OCI-M2 (cell line): Measurements from ENCODE around the gene NR1I2.

Experiments used
- DNase-seq: peaks from one replicate; lab custom pipeline; 2025; ENCODE audit not compliant: unreplicated experiment; lab: John Stamatoyannopoulos, UW

NR1I2 gene

GRCh38 chr3:119781330-119782198 is at the start of gene NR1I2:
NR1I2 (plus strand) TSS chr3:119782101.
- no peak for DNase-seq

DNA sequence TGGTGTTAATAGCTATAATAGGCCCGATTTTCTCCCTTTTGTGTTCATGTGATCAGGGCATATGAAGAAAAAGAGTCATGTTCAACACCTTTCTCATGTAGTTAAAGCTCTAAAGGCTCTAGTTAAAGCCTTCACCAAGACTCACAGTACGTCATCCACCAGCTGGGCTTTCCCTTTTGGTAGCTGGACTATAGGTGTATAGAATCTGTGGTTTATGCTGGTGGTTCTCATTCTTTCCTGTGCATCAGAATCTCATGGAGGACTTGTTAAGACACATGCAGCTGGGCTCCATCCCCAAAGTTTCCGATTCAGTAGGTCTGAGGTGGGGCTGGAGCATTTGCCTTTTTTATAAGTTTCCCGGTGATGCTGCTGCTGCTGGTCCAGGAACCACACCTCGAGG is 48.1 kb upstream of the NR1I2 start:
- no peak for DNase-seq

GRCh38 chr3:119738741-119739140 is 43.2 kb upstream of the NR1I2 start:
- DNase-seq, result no peak

- no peak for DNase-seq
Observed at GRCh38 chr3:119741657-119742590, 40.0 kb upstream of the NR1I2 start.

GRCh38 chr3:119743921-119744320 is 38.0 kb upstream of the NR1I2 start:
- DNase-seq, result no peak

GRCh38 chr3:119745942-119746341 is 36.0 kb upstream of the NR1I2 start:
- no peak for DNase-seq

DNA sequence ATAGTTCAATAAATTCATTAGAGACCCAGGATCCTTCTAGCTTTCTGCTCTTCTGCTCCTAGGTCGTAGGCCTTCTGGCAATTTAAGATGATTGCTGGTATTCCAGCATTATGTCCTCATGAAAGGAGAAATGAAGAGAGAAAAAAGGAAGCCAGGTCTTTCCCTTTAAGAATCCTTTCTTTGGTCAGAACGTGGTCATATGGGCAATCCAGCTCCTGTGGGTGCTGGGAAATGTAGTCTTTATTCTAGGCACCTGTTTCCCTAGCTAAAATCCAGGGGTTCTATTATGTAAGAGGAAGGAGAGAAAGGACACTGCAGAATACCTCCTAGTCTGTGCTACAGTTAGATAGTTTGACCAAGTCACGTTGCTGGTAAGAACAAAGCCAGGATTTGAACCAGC is 35.5 kb upstream of the NR1I2 start:
- no peak for DNase-seq

GRCh38 chr3:119747357-119747756 is 34.5 kb upstream of the NR1I2 start:
- no peak for DNase-seq

DNA sequence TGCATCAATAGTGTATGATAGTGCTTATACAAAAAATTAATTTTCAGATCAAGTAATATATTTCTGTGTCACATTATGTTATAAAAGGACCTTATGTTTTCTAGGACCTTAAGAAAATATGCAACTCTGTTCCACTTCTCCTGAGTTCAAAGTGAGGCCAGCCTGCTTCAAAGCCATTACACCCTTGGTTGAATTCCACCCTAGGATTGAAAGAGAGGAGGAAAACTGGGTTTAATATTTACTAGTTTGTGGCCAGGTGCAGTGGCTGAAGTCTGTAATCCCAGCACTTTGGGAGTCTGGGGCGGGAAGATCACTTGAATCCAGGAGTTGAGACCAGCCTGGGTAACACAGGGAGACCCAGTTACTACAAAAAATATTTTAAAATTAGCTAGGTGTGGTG is 32.9 kb upstream of the NR1I2 start:
- no peak for DNase-seq

DNA sequence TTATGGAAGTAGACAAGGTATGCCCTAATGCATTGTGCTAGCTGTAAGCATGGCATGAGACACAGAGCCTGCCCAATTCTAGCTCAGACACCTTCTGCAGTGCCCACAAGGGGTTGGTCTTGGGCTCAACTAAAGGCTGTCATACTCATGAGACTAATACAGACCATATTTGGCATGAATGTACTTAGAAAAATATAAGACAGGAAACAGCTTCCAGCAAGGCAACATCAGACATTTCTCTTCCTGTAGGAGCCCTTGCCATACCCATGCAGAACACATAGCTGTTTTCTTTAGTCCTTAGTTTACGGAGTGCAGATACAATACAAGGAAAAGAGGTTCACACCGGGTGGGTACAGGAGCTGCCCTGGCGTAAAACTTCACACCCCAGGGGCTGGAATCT is 30.5 kb upstream of the NR1I2 start:
- no peak for DNase-seq

DNA sequence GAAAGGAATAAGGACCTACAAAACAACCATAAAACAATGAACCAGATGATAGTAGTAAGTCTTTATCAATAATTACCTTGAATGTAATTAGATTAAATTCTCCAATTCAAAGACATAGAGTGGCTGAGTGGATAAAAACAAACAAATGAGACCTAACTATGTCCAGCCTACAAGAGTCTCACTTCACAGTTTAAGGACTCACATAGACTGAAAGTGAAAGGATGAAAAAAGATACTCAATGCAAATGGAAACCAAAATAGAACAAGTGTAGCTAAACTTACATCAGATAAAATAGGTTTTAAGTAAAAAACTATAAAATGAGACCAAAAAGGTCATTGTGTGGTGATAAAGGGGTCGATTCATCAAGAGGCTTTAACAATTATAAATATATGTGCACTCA is 21.9 kb upstream of the NR1I2 start:
- DNase-seq, result no peak

- DNase-seq, result no peak
Observed at GRCh38 chr3:119762876-119763275, 19.0 kb upstream of the NR1I2 start.

DNA sequence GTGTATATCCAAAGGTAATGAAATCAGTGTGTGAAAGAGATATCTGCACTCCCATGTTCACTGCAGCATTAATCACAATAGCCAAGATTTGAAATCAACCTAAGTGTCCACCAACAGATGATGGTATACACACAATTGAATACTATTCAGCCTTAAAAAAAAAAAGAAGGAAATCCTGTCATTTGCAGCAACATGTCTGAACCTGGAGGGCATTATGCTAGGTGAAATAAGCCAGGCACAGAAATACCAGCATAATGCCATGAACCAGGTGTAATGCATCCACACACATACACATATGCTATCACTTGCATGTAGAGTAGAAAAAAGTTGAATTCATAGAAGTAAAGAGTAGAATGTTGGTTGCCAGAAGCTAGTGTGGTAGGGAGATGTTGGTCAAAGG is 18.4 kb upstream of the NR1I2 start:
- no peak for DNase-seq

- no peak for DNase-seq
Observed at GRCh38 chr3:119765239-119765638, 16.7 kb upstream of the NR1I2 start.

DNA sequence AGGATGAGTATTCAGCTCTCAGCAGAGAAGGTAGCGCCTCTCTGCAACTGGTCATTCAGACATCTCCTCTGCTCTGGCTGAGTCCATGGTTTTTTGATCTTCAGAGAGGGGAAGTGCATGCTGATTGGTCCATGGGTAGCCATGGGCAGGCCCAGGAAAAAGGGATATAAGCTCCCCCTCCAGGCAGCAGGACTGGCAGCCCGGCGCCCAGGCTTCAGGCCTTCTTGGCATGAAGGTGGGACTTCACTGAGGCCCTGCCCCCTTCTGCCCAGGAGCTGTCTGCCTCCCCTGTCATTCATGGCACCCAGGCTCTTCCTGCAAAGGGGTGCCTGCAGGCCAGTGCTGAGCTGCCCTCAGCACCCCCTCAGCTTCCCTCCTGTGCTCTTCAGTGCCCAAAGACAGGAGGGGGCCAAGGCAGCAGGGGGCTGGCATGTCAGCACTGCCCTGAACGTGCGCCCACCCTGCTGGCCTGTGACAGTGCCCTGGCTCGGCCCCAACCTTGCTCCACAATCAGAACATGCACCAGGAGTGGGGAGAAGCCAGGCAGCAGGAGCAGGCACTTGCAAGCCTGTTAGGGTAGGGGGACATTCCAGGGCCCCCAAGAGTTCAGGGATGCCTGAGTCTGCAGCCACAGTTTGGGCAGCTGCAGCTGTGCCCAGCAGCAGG is 13.8 kb upstream of the NR1I2 start:
- DNase-seq, result no peak

GRCh38 chr3:119768668-119769393 is 13.1 kb upstream of the NR1I2 start:
- no peak for DNase-seq

DNA sequence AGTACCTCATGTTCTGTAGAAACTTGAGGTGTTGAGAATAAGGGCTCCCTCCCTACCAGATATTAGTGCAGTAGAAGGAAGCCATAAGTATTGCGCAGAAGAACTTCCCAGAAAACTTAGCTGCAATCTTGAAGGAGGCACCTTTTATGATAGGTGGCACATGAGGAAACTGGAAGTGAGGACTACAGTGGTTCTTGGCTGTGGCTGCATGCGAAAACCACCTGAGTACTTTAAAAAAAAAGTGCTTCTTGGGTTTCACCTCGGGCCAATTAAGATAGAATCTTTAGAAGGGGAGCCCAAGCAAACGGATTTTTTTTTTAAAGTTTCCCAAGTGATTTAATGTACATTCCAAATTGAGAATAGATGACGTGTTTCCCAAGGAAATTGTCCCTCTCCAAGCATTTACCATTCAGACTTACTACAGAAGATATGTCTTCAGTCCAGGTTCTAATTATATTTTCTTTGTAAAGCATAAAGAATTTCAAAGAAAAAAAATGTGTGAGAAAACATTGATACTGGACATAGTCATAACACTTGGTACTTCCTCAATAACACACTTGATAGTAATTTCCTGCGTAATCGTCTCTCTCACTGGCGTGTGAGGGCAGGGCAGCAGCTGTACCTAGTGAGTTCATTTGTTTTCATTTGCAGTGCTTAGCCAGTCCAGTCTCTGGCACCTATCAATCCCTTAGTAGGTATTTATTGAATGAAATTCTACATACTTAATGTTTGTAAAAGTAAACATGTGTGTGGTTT is 12.3 kb upstream of the NR1I2 start:
- DNase-seq, result no peak

- no peak for DNase-seq
Observed at GRCh38 chr3:119774444-119774843, 7.5 kb upstream of the NR1I2 start.

DNA sequence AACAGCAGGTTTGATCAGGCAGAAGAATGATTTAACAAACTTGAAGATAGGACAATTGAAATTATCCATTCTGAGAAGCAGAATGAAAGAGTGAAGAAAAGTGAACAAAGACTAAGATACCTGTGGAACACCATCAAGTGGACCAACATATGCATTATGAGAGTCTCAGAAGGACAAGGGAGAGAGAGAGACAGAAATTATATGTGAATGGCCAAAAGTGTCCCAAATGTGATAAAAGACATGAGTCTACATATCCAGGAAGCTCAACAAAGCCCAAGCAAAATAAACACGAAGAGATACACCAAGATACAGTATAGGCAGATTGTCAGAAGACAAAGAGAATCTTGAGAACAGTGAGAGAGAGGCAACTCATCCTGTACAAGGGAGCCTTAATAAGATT is 5.6 kb upstream of the NR1I2 start:
- DNase-seq, result no peak

- DNase-seq, result no peak
Observed at GRCh38 chr3:119778176-119778575, 3.7 kb upstream of the NR1I2 start.
